ENCODE data around the gene DNAJB13. TPM values are rescaled to one million over a fixed set of nuclear protein-coding genes. Genes with fewer than 3 reads are reported as not detected.

Gene DNAJB13
- polyA plus RNA-seq, 1 of the 3 experiments (the other 2 are of a cell fraction) = 0.51 TPM

DNA sequence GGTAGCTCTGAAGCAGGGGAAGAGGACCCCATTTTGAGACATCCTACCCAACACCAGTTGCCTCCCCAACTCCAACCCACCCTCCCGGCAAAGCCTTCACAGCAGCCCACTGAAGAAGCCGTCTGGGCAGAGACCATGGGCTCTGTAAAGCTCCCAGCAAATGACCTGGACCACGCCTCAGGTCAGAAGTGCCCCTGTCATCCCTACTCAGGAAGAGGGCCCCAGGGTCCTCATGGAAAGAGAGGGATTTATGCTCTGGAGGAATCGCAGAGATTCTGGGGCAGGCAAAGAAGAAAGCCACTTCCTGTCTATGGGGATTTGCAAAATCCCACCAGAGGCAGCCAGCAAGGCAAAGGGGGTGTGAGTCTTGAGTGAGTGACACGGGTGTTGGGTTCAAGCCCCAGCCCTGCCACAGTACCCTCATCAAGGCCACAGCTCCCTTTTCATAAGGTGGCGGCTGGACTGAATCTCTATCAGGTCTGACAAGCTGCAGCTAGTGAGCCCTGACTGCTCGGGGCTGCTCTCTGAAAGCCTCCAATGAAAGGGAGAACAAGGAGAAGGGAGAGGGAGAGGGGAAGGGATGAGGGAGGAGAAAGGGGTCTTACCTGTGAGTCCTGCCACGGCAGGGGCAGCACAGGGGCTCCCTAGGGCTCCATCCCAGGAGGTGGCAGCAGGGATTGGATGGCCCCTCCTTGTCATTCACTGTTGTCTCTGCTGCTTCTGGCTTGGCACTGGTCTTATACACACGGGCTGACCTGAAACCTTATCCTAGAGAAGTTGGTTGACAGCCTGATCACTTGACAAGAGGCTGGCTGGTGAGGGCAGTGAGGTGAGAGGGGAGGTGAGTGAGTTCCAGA, 57.8 kb downstream of the DNAJB13 start, which contains the start of gene UCP3:
TSS of gene UCP3 (minus strand) at position 713 of the 857 bp plus-strand sequence. CDS start 2,043 bp downstream, outside the sequence.
- ChIA-PET POLR2A (no interaction called here), CTCF (no interaction called here)
- H3K4me3 ChIP-seq (ENCODE audit: low read depth in 2 of 2, low read length in 1 of 2) = no peak within 1 kb of the TSS
- no peak within 1 kb of the TSS; a peak in 1 of 4 replicates for H3K27ac ChIP-seq (ENCODE audit: low read depth in 2 of 2, low read length in 1 of 2)
- no peaks in the 10 kb centered on the region for H3K27me3 ChIP-seq (ENCODE audit: insufficient read depth)
- no peak within 1 kb of the TSS for H3K4me2 ChIP-seq
- peaks cover 0 to 9% of the 10 kb centered on the region in 2 experiments for H3K36me3 ChIP-seq (replicated peaks in 1 of 2; ENCODE audit: control insufficient read depth in 1 of 2, insufficient read depth in 2 of 2, low read length in 1 of 2)
- DNase-seq = no peak
- no peak within 1 kb of the TSS for H3K9ac ChIP-seq
- H3F3A ChIP-seq (replicated peaks; ENCODE audit: insufficient read depth) = no peaks in the 10 kb centered on the region
- 98% methylated on average over 6 of the region's 9 CpGs for WGBS (ENCODE audit: low lambda C conversion rate)
- no peaks in the 10 kb centered on the region for H4K20me1 ChIP-seq (ENCODE audit: insufficient read depth)
- H3K9me2 ChIP-seq = no peaks in the 10 kb centered on the region
- no peaks in the 10 kb centered on the region for H3K9me3 ChIP-seq
- no peak within 1 kb of the TSS for H2AFZ ChIP-seq (ENCODE audit: low read depth)
- peaks cover 0 to 2% of the 10 kb centered on the region in 2 experiments; a peak in 1 of 4 replicates for H3K4me1 ChIP-seq (ENCODE audit: control insufficient read depth in 1 of 2, insufficient read depth in 2 of 2, low read depth in 1 of 2, low read length in 1 of 2)
- no peaks in the 10 kb centered on the region for H3K79me2 ChIP-seq (ENCODE audit: insufficient read depth)
- TF ChIP-seq TAF1 (IDR thresholded peaks at IDR 0.05; ENCODE audit: borderline replicate concordance, low read depth, low read length) (no peak), NRF1 (IDR thresholded peaks at IDR 0.05; ENCODE audit: low read depth, low read length) (no peak), EP300 (IDR thresholded peaks at IDR 0.05; ENCODE audit: borderline replicate concordance in 1 of 2, low read depth in 1 of 2, low read length in 1 of 2) (no peak), CHD2 (IDR thresholded peaks at IDR 0.05; ENCODE audit: low read length, partially characterized antibody) (no peak), RXRA (IDR thresholded peaks at IDR 0.05; ENCODE audit: borderline replicate concordance, low read depth) (no peak), FOXM1 (IDR thresholded peaks at IDR 0.05; ENCODE audit: low read depth) (no peak), FOSL2 (IDR thresholded peaks at IDR 0.05; ENCODE audit: borderline replicate concordance, low read depth) (no peak), GATA2 (CRISPR knock-in tag; IDR thresholded peaks at IDR 0.05) (no peak), MEF2A (IDR thresholded peaks at IDR 0.05; ENCODE audit: borderline replicate concordance, low read depth) (no peak)
- TF ChIP-seq, protein P1, sequence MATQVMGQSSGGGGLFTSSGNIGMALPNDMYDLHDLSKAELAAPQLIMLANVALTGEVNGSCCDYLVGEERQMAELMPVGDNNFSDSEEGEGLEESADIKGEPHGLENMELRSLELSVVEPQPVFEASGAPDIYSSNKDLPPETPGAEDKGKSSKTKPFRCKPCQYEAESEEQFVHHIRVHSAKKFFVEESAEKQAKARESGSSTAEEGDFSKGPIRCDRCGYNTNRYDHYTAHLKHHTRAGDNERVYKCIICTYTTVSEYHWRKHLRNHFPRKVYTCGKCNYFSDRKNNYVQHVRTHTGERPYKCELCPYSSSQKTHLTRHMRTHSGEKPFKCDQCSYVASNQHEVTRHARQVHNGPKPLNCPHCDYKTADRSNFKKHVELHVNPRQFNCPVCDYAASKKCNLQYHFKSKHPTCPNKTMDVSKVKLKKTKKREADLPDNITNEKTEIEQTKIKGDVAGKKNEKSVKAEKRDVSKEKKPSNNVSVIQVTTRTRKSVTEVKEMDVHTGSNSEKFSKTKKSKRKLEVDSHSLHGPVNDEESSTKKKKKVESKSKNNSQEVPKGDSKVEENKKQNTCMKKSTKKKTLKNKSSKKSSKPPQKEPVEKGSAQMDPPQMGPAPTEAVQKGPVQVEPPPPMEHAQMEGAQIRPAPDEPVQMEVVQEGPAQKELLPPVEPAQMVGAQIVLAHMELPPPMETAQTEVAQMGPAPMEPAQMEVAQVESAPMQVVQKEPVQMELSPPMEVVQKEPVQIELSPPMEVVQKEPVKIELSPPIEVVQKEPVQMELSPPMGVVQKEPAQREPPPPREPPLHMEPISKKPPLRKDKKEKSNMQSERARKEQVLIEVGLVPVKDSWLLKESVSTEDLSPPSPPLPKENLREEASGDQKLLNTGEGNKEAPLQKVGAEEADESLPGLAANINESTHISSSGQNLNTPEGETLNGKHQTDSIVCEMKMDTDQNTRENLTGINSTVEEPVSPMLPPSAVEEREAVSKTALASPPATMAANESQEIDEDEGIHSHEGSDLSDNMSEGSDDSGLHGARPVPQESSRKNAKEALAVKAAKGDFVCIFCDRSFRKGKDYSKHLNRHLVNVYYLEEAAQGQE (IDR thresholded peaks at IDR 0.05; ENCODE audit: low read depth, low read length) = no peak

DNA sequence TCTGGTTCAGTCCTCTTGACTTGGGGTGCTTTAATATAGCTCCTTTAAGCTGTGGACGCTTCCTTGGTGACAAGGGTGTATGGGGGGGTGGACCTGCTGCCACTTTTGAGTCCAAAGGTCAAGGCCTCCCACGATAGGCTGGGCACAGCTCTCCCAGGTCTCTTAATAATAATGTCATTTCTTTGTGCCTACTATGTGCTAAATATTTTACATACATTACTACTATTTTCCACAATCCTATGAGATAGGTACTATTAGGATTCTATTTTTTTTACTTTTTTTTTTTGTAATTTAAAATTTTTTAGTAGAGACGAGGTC, 58.4 kb downstream of the DNAJB13 start:
- 93% methylated on average over 3 of the region's 3 CpGs for WGBS (ENCODE audit: low lambda C conversion rate)
- Histone ChIP-seq H3K9me2 (no peaks in the 10 kb centered on the region), H3K9ac (no peak overlapping the region), H3K27me3 (ENCODE audit: insufficient read depth) (no peaks in the 10 kb centered on the region), H3K36me3 (replicated peaks in 1 of 2; ENCODE audit: control insufficient read depth in 1 of 2, insufficient read depth in 2 of 2, low read length in 1 of 2) (peaks cover 0 to 13% of the 10 kb centered on the region in 2 experiments), H3K27ac (ENCODE audit: low read depth in 2 of 2, low read length in 1 of 2) (no peak overlapping the region), H3K4me3 (ENCODE audit: low read depth in 2 of 2, low read length in 1 of 2) (no peak overlapping the region), H4K20me1 (ENCODE audit: insufficient read depth) (no peaks in the 10 kb centered on the region), H3K4me1 (ENCODE audit: control insufficient read depth in 1 of 2, insufficient read depth in 2 of 2, low read depth in 1 of 2, low read length in 1 of 2) (peaks cover 0 to 2% of the 10 kb centered on the region in 2 experiments; a peak in 1 of 4 replicates), H3K4me2 (no peak overlapping the region), H3F3A (replicated peaks; ENCODE audit: insufficient read depth) (no peaks in the 10 kb centered on the region), H2AFZ (ENCODE audit: low read depth) (no peak overlapping the region), H3K79me2 (ENCODE audit: insufficient read depth) (no peaks in the 10 kb centered on the region), H3K9me3 (no peaks in the 10 kb centered on the region)
- ChIA-PET CTCF (no interaction called here), POLR2A (no interaction called here)
- no peak for DNase-seq
- TF ChIP-seq, protein P2, sequence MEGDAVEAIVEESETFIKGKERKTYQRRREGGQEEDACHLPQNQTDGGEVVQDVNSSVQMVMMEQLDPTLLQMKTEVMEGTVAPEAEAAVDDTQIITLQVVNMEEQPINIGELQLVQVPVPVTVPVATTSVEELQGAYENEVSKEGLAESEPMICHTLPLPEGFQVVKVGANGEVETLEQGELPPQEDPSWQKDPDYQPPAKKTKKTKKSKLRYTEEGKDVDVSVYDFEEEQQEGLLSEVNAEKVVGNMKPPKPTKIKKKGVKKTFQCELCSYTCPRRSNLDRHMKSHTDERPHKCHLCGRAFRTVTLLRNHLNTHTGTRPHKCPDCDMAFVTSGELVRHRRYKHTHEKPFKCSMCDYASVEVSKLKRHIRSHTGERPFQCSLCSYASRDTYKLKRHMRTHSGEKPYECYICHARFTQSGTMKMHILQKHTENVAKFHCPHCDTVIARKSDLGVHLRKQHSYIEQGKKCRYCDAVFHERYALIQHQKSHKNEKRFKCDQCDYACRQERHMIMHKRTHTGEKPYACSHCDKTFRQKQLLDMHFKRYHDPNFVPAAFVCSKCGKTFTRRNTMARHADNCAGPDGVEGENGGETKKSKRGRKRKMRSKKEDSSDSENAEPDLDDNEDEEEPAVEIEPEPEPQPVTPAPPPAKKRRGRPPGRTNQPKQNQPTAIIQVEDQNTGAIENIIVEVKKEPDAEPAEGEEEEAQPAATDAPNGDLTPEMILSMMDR (IDR thresholded peaks at IDR 0.05) = no peak
- TF ChIP-seq EP300 (IDR thresholded peaks at IDR 0.05; ENCODE audit: borderline replicate concordance in 1 of 2, low read depth in 1 of 2, low read length in 1 of 2) = no peak
- TF ChIP-seq NRF1 (IDR thresholded peaks at IDR 0.05; ENCODE audit: low read depth, low read length) = no peak
- TF ChIP-seq, protein P3, sequence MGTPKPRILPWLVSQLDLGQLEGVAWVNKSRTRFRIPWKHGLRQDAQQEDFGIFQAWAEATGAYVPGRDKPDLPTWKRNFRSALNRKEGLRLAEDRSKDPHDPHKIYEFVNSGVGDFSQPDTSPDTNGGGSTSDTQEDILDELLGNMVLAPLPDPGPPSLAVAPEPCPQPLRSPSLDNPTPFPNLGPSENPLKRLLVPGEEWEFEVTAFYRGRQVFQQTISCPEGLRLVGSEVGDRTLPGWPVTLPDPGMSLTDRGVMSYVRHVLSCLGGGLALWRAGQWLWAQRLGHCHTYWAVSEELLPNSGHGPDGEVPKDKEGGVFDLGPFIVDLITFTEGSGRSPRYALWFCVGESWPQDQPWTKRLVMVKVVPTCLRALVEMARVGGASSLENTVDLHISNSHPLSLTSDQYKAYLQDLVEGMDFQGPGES (IDR thresholded peaks at IDR 0.05; ENCODE audit: low read depth, low read length) = no peak
- no peak for TF ChIP-seq RXRA (IDR thresholded peaks at IDR 0.05; ENCODE audit: borderline replicate concordance, low read depth)
- no peak for TF ChIP-seq SIN3A (IDR thresholded peaks at IDR 0.05; ENCODE audit: borderline replicate concordance, low read depth, low read length)
- no peak for TF ChIP-seq TAF1 (IDR thresholded peaks at IDR 0.05; ENCODE audit: borderline replicate concordance, low read depth, low read length)
- TF ChIP-seq, protein P1 (IDR thresholded peaks at IDR 0.05; ENCODE audit: low read depth, low read length) = no peak
- TF ChIP-seq NFIC (IDR thresholded peaks at IDR 0.05; ENCODE audit: borderline replicate concordance) = no peak
